ENCODE measurements around the gene KMT2B.

The KMT2B gene

GRCh38 chr19:35755550-35756376 lies 38.0 kb downstream of the KMT2B start:
- no peak for TF ChIP-seq CTCF (IDR thresholded peaks at IDR 0.05)

- no peak for TF ChIP-seq CTCF (IDR thresholded peaks at IDR 0.05)
These were observed 38.8 kb downstream of the KMT2B start, which contains the start of gene HSPB6 for GRCh38 chr19:35756377-35757230. Gene HSPB6 (minus strand): TSS chr19:35757029. CDS start chr19:35757008, 21 bp downstream.

- no peak for TF ChIP-seq CTCF (IDR thresholded peaks at IDR 0.05)
These were observed 39.5 kb downstream of the KMT2B start for GRCh38 chr19:35757231-35757748.

GRCh38 chr19:35757749-35758608 lies 40.2 kb downstream of the KMT2B start, which contains the start of gene PROSER3:
Gene PROSER3 (plus strand): TSS chr19:35758176. CDS start chr19:35758216, 40 bp downstream.
- no peak for TF ChIP-seq CTCF (IDR thresholded peaks at IDR 0.05)

GRCh38 chr19:35759697-35760096 lies 41.9 kb downstream of the KMT2B start:
- TF ChIP-seq CTCF (IDR thresholded peaks at IDR 0.05) = no peak

- TF ChIP-seq CTCF (IDR thresholded peaks at IDR 0.05) = no peak
These were observed 43.0 kb downstream of the KMT2B start for GRCh38 chr19:35760711-35761349.

All from LNCAP (cell line).